Measurements from ENCODE around the gene CTBP1. TPM values are rescaled to one million over a fixed set of nuclear protein-coding genes. Genes with fewer than 3 reads are reported as not detected.

CTBP1 gene
- total and polyA plus RNA-seq, 8 donors: 91.5 to 131 (median 109) TPM

- H3K36me3 ChIP-seq: no peaks in the 10 kb centered on the region
- FAIRE-seq (no peak), ATAC-seq (no peak), DNase-seq (peak in 1 of 6 donors; percentile 39)
- no peak overlapping the region for H3K4me3 ChIP-seq
- no peaks in the 10 kb centered on the region for H3K9me3 ChIP-seq
- H3K27ac ChIP-seq: no peak overlapping the region
- intact Hi-C loops (cut with DNase I): no loop called here
- H3K27me3 ChIP-seq: no peaks in the 10 kb centered on the region
- peaks cover 0 to 2% (median 0%) of the 10 kb centered on the region in 3 donors for H3K4me1 ChIP-seq
- TF ChIP-seq CTCF (IDR thresholded peaks at IDR 0.05): no peak
- WGBS, 2 donors: 87 to 96% methylated on average over 13 of the region's 13 CpGs
Observed at GRCh38 chr4:1164956-1165545, 83.9 kb downstream of the CTBP1 start.

- TF ChIP-seq CTCF (IDR thresholded peaks at IDR 0.05): no peak
- Histone ChIP-seq H3K27me3 (no peaks in the 10 kb centered on the region), H3K9me3 (no peaks in the 10 kb centered on the region), H3K36me3 (no peaks in the 10 kb centered on the region), H3K4me1 (peaks cover 0 to 2% (median 0%) of the 10 kb centered on the region in 3 donors), H3K27ac (no peak overlapping the region), H3K4me3 (no peak overlapping the region)
- DNase-seq (peak in 1 of 6 donors; percentile 36), ATAC-seq (no peak), FAIRE-seq (no peak)
- intact Hi-C loops (cut with DNase I): no loop called here
- WGBS, 2 donors: 96 to 97% methylated on average over 5 of the region's 5 CpGs
Observed at GRCh38 chr4:1164444-1164843, 84.5 kb downstream of the CTBP1 start.

- peaks cover 1 to 4% (median 2%) of the 10 kb centered on the region in 3 donors for H3K4me1 ChIP-seq
- DNase-seq (no peak), FAIRE-seq (no peak), ATAC-seq (no peak)
- H3K36me3 ChIP-seq: no peaks in the 10 kb centered on the region
- H3K9me3 ChIP-seq: no peaks in the 10 kb centered on the region
- no peak for TF ChIP-seq CTCF (IDR thresholded peaks at IDR 0.05)
- intact Hi-C loops (cut with DNase I): no loop called here
- no peak overlapping the region for H3K27ac ChIP-seq
- no peaks in the 10 kb centered on the region for H3K27me3 ChIP-seq
- WGBS, 2 donors: 95% methylated on average over 4 of the region's 4 CpGs
- no peak overlapping the region for H3K4me3 ChIP-seq
Observed at GRCh38 chr4:1164040-1164439, 84.9 kb downstream of the CTBP1 start.

Other genes with a start within 250 kb of the CTBP1 start
- 10 to 100 TPM; 25.1 to 41.4 (median 31.1) TPM for gene FGFRL1, start 237.5 kb downstream of the CTBP1 start, total RNA-seq
- 10 to 100 TPM; 15.4 to 42.8 TPM for gene FGFRL1, start 237.5 kb downstream of the CTBP1 start, polyA plus RNA-seq
- 10 to 100 TPM; 12.0 to 28.0 (median 16.8) TPM for gene RNF212, start 135.6 kb downstream of the CTBP1 start, total RNA-seq
- 10 to 100 TPM; 19.0 to 40.3 TPM for gene RNF212, start 135.6 kb downstream of the CTBP1 start, polyA plus RNA-seq
- gene SPON2, start 76.5 kb downstream of the CTBP1 start, total RNA-seq: 10 to 100 TPM in 3 of 6 donors, 1 to 10 TPM in 3; 3.1 to 45.2 (median 8.5) TPM
- 10 to 100 TPM; 10.1 to 13.0 TPM for gene SPON2, start 76.5 kb downstream of the CTBP1 start, polyA plus RNA-seq
- gene MAEA, start 40.8 kb upstream of the CTBP1 start, total RNA-seq: 10 to 100 TPM; 28.6 to 33.0 (median 31.8) TPM
- gene MAEA, start 40.8 kb upstream of the CTBP1 start, polyA plus RNA-seq: 10 to 100 TPM; 69.3 to 74.7 TPM
- gene UVSSA, start 98.1 kb upstream of the CTBP1 start, total RNA-seq: 10 to 100 TPM in 5 of 6 donors, 1 to 10 TPM in 1; 9.2 to 24.7 (median 12.4) TPM
- gene UVSSA, start 98.1 kb upstream of the CTBP1 start, polyA plus RNA-seq: 10 to 100 TPM; 19.5 to 30.9 TPM
- gene NKX1-1, start 157.3 kb upstream of the CTBP1 start, total RNA-seq: not detected
- gene NKX1-1, start 157.3 kb upstream of the CTBP1 start, polyA plus RNA-seq: not detected

Data from pancreas (tissue), 10 donors.